Daoy (cell line): ENCODE results near the gene PRSS2. TPM values are rescaled to one million over a fixed set of nuclear protein-coding genes. Genes with fewer than 3 reads are reported as not detected.
"Not testable (repeated sequence)": the region's sequence is repeated elsewhere in the genome, so short reads cannot be mapped to it uniquely, and the experiment has no call there.

Experiments used
- DNase-seq: peaks from one replicate; pipeline ENCODE4 v3.0.0-alpha.2; 2015; ENCODE audit warnings: low read depth
- total RNA-seq: library from RNA; depleted of rRNA; stranded (reverse); fragments of >200 nt; shearing (Covaris generic); gene quantifications from 2 replicates; pipeline ENCODE4 v1.2.3, GENCODE V29; 2014

PRSS2 gene
- total RNA-seq, 1 experiment from 2014 or later, result not detected

GRCh38 chr7:142759433-142759832 is 11.3 kb upstream of the PRSS2 start:
- DNase-seq, result no peak

- DNase-seq, result peak; percentile 75
These were observed 10.6 kb upstream of the PRSS2 start for GRCh38 chr7:142760071-142760642.

GRCh38 chr7:142761606-142762005 is 9.2 kb upstream of the PRSS2 start:
- peak; percentile 67 for DNase-seq

GRCh38 chr7:142762104-142762503 is 8.7 kb upstream of the PRSS2 start:
- DNase-seq, result no peak

GRCh38 chr7:142767451-142767850 is 3.3 kb upstream of the PRSS2 start:
- DNase-seq, result no peak

GRCh38 chr7:142767861-142768260 is 2.9 kb upstream of the PRSS2 start:
- DNase-seq, result no peak

- DNase-seq, result not testable (repeated sequence)
These were observed 1.9 kb upstream of the PRSS2 start for GRCh38 chr7:142768885-142769284.

GRCh38 chr7:142771353-142771723 is 568 bp downstream of the PRSS2 start:
- no peak for DNase-seq

- DNase-seq, result no peak
These were observed 1.3 kb downstream of the PRSS2 start for GRCh38 chr7:142772051-142772450.

GRCh38 chr7:142772673-142773072 is 1.9 kb downstream of the PRSS2 start:
- no peak for DNase-seq

- no peak for DNase-seq
These were observed 2.5 kb downstream of the PRSS2 start for GRCh38 chr7:142773230-142773629.

- DNase-seq, result no peak
These were observed 3.4 kb downstream of the PRSS2 start for GRCh38 chr7:142773937-142774744.

GRCh38 chr7:142774826-142775225 is 4.1 kb downstream of the PRSS2 start:
- peak; percentile 92 for DNase-seq

GRCh38 chr7:142775351-142776115 is 4.8 kb downstream of the PRSS2 start:
- DNase-seq, result peak; percentile 47

- DNase-seq, result peak; percentile 94
These were observed 5.6 kb downstream of the PRSS2 start for GRCh38 chr7:142776206-142776844.

GRCh38 chr7:142776845-142777225 is 6.1 kb downstream of the PRSS2 start:
- not testable (repeated sequence) for DNase-seq

GRCh38 chr7:142777318-142777717 is 6.5 kb downstream of the PRSS2 start:
- no peak for DNase-seq

GRCh38 chr7:142782922-142783900 is 12.4 kb downstream of the PRSS2 start:
- peak; percentile 97 for DNase-seq

GRCh38 chr7:142784096-142784495 is 13.3 kb downstream of the PRSS2 start:
- no peak for DNase-seq

- DNase-seq, result no peak
These were observed 13.9 kb downstream of the PRSS2 start for GRCh38 chr7:142784716-142785115.

GRCh38 chr7:142785841-142786250 is 15.1 kb downstream of the PRSS2 start:
- DNase-seq, result no peak
